Non-pigmented ciliary epithelial cell (primary cell): ENCODE results near the gene OLFML2A.

Experiments used
- DNase-seq: peaks from one replicate; pipeline ENCODE4 v3.0.0-alpha.2; 2010; ENCODE audit warnings: low read depth

Gene OLFML2A

DNA sequence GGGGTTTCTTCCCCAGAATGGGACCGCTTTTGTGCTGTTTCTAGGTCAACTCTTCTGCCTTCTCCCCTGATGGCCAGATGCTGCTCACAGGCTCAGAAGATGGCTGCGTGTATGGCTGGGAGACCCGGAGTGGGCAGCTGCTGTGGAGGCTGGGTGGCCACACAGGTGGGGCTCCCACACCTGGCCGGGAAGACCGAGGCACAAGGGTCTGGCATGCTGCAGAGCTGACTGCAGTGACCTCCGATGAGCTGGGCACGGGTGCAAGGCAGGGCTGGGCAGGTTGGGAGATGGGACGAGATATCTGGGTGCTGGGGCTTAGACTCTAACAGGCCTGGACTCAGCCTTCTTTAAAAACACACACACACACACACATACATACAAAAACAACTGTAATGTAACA, 77.2 kb downstream of the OLFML2A start:
- no peak for DNase-seq

DNA sequence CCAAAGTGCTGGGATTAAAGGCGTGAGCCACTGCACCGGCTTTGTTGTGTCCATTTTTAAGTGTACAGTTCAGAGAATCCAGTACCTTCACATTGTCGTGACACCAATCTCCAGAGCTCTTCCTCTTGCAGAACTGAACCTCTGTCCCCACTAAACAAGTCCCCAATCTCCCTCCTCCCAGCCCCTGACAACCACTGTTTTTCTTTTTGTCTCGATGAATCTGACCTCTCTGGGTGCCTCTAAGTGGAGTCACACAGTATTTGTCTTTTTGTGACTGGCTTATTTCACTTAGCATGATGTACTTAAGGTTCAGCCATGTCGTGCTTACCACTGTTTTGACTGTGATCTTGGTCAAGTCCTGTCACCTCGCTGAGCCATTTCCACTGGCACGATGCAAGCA, 77.9 kb downstream of the OLFML2A start:
- no peak for DNase-seq

DNA sequence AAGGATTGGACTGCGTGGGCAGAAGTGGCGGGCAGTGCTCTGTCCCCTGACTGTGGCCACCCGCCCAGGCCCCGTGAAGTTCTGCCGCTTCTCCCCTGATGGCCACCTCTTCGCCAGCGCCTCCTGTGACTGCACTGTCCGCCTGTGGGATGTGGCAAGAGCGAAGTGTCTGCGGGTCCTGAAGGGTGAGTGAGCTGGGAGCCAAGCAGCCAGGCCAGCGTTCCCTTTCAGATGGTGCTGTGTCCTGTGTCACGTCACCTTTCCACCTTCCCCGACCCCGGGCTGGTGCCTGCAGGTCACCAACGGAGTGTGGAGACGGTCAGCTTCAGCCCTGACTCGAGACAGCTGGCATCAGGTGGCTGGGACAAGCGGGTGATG, 78.6 kb downstream of the OLFML2A start:
- no peak for DNase-seq

DNA sequence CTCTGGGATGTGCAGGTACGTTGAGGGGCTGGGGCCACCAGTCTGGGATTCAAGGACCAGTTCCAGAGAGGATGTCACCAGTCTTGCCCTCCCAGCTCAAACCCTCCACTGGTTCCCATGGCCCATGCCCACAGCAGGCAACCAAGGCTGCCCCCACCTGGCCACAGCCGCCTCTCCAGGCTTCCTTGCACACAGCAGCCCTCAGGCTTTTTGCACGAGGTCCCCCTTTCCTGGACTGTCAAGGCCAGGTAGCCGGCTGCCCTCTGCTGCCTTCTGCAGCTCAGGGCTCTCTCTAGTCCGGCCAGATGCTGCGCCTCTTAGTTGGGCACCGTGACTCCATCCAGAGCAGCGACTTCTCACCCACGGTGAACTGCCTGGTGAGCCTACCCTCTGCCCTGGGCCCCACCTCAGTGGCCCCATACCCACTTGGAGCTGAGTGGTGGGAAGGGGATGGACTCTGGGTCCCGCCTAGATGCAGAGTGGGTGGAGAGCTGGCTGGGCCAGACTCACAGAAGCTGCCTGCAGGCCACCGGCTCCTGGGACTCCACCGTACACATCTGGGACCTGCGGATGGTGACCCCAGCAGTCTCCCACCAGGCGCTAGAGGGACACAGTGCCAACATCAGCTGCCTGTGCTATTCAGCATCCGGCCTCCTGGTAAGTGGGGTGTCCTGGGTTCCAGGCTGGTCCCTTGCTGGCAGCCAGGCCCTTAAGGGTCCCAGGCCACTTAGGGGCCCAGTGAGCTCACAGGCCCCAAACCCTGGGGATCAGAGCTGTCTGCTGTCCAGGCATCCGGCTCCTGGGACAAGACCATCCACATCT, 79.2 kb downstream of the OLFML2A start:
- DNase-seq, result no peak

DNA sequence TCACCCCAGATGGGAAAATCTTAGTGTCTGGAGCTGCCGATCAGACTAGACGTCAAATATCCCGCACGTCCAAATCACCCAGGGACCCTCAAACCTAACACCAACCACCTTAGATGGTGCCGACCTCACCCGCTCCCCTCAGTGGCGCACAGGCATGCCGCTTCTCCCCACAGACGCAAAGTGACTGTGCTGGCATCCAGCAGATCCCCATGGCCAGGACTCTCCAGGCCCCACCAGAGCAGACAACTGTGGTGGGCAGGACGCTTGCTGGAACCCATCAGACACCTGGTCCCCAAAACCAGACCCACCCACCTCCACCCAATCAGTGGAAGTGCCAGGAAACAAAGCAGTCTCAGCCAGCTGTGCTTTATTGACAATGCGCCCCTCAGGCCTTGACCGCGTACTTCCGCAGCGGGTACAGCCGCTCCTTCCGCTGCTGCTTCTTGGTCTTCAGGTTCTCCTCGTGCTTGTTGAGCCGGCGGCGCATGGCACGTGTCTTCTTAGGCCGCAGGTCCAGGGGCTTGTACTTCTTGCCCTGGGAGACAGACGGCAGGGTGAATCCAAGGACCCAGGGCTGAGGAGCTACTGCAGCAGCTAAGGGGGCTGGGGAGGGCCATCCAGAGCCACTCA, 80.7 kb downstream of the OLFML2A start:
- no peak for DNase-seq

DNA sequence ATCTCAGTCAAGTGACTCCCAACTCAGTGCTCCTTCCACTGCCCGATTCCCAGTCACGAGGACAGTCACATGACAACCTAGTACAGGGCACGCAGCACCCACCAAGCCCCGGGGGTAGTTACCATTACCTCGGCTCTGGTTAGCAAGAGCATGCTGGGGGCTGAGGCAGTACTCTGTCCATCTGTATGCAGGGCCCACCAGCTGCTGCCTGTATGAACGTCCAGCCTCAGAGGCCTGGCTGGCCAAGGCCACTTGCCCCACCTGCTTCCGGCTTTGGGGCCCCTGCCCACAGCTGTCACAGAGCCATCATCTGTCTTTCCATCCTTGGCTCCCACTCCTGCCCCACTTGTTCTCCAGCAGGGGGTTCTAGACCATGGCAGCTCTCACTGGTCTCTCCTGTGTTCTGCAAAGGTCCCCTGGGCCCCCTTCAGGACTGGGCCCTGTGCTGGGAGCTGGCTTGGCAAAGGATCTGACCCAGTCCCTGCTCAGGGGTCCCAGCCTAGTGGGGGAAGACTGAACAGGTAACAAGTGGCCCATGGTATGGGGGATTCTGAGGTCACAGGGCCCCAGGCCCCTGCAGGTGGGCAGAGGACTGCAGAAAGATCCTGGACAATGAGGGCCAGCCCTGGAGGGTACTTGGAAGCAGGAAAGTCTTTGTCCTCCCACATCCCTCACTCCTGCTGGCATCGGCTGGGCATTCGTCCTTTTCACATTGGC, 81.6 kb downstream of the OLFML2A start:
- DNase-seq, result no peak

DNA sequence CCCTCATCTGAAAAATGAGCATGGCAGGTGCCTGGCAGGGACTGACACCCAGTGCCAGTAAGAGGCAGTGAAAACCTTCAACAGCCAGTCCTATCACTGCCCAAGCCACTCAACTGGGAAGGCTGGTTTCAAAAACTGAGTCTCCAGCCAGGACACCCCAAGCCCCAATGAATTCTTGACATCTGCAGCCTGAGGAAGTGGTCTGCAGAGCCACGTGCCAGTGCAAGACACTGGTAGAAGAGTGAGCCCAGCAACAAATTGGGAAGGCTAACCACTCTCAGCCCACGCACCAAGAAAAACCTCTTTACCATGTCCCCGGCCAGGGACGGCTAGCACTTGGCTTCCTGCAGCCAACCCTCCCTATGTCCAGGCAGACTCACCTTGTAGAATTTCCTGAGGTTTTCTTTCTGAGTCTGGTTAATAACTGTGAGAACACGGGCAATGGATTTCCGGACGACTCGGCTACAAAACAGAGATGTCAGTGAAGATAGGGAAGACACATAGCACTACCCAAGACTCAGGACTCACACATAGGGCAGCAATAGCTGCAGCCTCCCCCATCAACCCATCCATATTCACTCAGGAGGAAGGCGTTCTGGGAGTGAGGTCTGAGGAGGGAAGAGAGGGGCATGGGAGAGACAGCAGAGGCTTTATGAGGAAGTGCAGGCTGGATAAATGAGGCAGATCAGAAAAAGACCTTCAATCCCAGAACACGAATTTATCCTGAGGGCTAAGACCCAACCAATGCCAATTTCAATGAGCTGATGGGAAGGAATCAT, 83.1 kb downstream of the OLFML2A start:
- DNase-seq, result no peak

DNA sequence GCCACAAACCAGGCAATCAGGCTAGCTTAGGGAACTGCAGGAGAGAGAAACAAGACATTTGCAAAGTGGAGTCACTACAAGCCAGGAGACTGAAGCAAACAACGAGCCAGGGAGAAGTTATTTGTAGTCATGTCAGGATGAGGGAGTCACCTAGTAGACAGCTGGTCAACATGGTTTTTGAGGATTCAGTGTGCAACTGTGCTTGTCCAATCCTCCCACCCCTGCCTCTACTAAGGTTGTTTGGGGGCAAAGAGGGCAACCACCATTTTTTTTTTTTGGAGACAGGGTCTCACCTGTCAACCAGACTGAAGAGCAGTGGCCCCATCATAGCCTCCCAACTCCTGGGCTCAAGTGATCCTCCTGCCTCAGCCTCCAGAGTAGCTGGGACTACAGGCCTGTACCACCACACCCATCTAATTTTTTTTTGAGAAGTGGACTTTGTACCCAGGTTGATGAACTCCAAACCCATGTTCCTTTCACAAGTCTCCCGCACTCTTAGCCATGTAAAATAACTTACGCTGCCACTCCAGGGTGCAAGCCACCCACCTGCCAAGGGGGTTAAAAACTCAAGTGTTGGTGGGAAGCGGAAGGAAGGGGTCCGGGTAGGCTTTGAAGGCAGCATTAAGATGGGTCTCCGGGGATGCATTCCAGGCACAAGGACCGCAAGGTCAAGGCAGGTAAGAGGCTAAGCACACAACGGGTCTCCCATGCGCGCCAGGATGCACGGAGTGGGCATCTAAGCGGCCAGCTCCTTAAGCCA, 83.8 kb downstream of the OLFML2A start:
- no peak for DNase-seq

DNA sequence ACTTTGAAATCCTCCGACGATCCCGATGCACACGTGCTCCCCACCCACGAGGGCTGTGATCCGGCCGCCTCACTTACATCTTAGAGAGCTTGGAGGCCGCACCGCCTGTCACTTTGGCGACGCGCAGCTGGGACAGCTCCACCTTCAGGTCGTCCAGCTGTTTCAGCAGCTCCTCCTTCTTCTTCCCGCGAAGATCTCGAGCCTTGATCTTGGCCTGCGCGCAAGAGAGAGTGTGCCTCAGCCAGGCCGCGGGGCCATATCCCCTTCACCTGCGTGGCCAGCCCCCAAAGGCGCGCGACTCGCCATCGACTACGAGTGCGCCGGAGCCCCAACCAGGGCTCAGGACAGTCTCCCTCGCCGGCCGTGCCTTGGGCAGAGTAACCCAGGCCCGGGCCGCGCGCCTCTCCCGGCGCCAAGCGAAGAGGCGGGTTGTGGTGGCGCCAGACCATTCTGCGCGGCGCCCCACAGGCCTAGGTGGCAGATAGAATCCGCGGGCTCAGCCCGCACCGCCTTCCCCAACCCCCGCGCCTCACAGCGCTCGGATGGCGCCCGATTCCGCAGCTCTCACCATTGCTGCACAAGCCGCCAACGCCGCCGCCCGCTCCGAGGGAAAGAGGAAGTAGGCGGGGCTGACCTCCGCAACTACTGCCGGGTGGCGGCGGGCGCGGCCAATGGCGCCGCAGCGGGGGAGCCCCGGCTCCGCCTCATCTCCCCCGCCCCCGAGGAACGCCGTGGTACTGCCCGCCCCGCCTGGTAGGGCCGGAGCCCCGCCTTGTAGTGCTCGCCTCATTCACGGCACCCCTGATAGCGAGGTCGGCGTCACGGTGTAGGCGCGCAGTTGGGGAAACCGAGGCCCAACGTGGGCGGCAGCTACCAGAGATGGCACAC, 84.7 kb downstream of the OLFML2A start, which contains the start of the genes ARPC5L and RPL35:
ARPC5L (plus strand) TSS at position 789 of the 888 bp plus-strand sequence. CDS start 7,161 bp downstream, outside the sequence.
RPL35 (minus strand) TSS at position 616 of the 888 bp plus-strand sequence; CDS start at position 571, 45 bp downstream.
- no peak for DNase-seq

DNA sequence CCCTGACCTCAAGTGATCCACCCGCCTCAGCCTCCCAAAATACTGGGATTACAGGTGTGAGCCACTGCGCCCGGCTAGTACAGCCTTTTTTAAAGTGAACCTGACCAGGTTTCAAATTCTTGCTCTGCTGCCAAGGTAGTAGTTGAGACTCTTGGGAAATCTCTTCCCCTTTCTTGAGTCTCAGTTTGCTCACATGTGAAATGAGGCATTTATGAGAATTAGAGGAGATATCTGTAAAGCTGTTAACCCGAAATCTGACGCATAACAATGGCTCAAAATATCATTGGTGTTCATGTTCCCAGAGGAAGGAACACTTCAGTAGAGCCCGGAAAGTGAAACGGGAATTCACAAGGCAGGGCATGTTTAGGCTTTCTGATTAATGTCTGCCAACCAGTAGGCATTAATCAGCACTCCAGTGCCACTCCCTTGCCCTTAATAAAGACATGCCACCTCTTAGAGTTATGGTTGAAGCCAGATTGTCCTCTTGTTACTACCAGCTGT, 86.5 kb downstream of the OLFML2A start:
- no peak for DNase-seq
